GM21717 (cell line): Measurements from ENCODE around the gene NR1H2.
A peak's percentile ranks its signal among the peaks of the same experiment; 100 is the strongest.
"Not testable (repeated sequence)": the region's sequence is repeated elsewhere in the genome, so short reads cannot be mapped to it uniquely, and the experiment has no call there.

ENCODE experiments used
- ATAC-seq: cut with Tn5 transposase; IDR thresholded peaks from one replicate; pipeline ENCODE4 v1.9.1; 2021; ENCODE audit warnings: mild to moderate bottlenecking, moderate library complexity; ENCODE audit not compliant: unreplicated experiment

NR1H2 gene

GRCh38 chr19:50377517-50377916 is 1.3 kb downstream of the NR1H2 start:
- ATAC-seq = no peak

DNA sequence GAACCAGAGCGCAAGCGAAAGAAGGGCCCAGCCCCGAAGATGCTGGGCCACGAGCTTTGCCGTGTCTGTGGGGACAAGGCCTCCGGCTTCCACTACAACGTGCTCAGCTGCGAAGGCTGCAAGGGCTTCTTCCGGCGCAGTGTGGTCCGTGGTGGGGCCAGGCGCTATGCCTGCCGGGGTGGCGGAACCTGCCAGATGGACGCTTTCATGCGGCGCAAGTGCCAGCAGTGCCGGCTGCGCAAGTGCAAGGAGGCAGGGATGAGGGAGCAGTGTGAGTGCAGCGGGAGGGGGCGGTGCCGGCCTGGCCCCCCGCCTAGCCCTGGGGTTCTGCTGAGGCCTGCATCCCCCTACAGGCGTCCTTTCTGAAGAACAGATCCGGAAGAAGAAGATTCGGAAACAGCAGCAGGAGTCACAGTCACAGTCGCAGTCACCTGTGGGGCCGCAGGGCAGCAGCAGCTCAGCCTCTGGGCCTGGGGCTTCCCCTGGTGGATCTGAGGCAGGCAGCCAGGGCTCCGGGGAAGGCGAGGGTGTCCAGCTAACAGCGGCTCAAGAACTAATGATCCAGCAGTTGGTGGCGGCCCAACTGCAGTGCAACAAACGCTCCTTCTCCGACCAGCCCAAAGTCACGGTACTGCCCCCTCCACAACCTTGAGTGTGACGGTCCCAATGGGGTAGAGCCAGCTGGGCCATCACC is 2.1 kb downstream of the NR1H2 start:
- no peak for ATAC-seq

GRCh38 chr19:50378863-50379236 is 2.6 kb downstream of the NR1H2 start:
- ATAC-seq = no peak

- ATAC-seq = no peak
These were observed 3.3 kb downstream of the NR1H2 start for GRCh38 chr19:50379602-50380001.

DNA sequence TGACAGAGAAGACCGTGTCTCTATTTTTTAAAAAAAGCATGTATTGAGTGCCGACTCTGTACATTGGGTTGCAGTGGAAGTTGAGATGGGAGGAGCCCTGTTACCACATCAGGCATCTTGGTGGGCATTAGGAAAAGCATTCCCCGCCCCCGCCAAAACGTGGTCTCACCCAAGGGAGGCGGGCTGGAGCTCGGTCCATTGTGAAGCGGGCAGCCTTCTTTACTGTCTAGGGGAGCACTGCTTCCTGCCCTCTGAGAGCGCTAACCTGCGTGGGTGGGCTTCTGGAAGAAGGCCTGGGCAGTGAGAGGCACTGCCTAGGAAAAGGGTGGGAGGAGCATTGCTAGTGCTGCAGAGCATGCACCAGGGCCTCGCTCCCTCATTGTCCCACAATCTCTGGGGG is 3.9 kb downstream of the NR1H2 start:
- no peak for ATAC-seq

DNA sequence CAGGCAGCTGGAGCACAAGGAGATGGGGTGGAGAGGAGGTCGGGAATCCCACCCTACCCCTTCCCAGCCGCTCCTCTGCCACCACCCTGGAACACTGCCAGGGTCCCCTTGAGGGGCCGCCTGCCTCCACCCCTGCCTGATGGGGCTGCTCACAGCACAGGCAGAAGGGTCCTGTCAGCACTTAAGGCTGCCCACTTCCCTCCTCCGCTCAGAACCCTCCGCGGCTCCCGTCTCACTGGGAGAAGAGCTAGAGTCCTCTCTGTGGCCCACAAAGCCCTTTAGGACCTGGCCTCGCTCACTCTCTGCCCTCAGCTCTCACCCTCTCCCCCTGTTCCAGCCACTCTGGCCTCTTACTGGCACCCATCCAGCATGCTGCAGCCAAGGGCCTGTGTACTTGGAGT is 4.5 kb downstream of the NR1H2 start:
- no peak for ATAC-seq

- no peak for ATAC-seq
These were observed 5.8 kb downstream of the NR1H2 start for GRCh38 chr19:50381881-50382729.

- peak; percentile 8 for ATAC-seq
These were observed 7.0 kb downstream of the NR1H2 start for GRCh38 chr19:50383001-50383851.

- peak; percentile 61 for ATAC-seq
These were observed 7.8 kb downstream of the NR1H2 start, which contains the start of gene POLD1 for GRCh38 chr19:50383852-50384684. Gene POLD1 (plus strand): TSS chr19:50384347. CDS start chr19:50398852, 14,505 bp downstream.

- ATAC-seq = no peak
These were observed 8.7 kb downstream of the NR1H2 start for GRCh38 chr19:50384685-50385535.

GRCh38 chr19:50387176-50387867 is 11.1 kb downstream of the NR1H2 start:
- ATAC-seq = no peak

DNA sequence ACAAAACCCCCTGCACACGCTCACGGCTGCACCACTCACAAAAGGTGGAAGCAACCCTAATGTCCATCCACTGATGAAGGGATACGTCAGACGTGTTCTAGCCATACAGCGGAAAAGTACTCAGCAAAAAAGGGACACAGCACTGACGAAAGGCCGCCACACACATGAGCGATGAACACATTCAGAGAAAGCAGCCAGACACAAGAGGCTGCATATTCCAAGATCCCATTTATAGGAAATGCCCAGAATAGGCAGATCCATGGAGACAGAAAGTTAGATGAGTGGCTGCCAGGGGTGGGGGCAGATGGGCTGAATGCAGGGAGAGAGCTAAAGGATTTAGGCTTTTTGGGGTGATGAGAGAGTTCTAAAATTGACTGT is 11.6 kb downstream of the NR1H2 start:
- no peak for ATAC-seq

GRCh38 chr19:50390295-50390694 is 14.0 kb downstream of the NR1H2 start:
- ATAC-seq = not testable (repeated sequence)

DNA sequence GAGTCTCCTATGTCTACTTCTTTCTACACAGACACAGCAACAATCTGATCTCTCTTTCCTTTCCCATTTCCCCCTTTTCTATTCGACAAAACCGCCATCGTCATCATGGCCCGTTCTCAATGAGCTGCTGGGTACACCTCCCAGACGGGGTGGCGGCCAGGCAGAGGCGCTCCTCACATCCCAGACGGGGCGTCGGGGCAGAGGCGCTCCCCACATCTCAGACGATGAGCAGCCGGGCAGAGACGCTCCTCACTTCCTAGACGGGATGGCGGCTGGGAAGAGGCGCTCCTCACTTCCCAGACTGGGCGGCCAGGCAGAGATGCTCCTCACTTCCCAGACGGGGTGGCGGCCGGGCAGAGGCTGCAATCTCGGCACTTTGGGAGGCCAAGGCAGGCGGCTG is 14.7 kb downstream of the NR1H2 start:
- not testable (repeated sequence) for ATAC-seq

GRCh38 chr19:50392759-50393158 is 16.5 kb downstream of the NR1H2 start:
- ATAC-seq = no peak

- ATAC-seq = no peak
These were observed 17.3 kb downstream of the NR1H2 start for GRCh38 chr19:50393589-50393988.

GRCh38 chr19:50394017-50394416 is 17.8 kb downstream of the NR1H2 start:
- ATAC-seq = no peak

DNA sequence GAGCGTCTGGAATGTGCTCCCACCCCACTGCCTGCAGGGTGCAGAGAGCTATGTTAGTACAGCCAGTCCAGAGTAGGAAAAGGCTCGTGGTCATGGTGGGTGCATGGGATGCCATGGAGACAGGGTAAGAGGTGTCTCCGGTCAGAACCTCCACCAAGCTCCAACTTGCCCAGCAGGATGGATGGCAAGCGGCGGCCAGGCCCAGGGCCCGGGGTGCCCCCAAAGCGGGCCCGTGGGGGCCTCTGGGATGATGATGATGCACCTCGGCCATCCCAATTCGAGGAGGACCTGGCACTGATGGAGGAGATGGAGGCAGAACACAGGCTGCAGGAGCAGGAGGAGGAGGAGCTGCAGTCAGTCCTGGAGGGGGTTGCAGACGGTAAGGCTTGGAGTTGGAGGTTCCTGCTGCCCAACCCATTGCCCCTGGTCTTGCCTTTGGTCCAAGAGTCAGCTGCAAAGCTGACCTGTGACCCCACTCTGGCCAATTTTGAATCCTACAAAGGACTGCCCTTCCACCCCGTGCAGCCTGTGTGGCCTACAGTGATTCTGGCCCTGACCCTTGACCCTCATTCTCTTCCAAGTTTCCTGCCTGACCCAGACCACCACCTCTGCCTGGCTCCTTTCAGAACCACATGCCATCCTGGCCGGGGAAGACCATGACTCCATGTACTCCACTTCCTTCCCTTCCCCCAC is 22.6 kb downstream of the NR1H2 start:
- ATAC-seq = no peak
